ENCODE results near the gene ZFAND2B. TPM values are rescaled to one million over a fixed set of nuclear protein-coding genes. Genes with fewer than 3 reads are reported as not detected.

ZFAND2B gene
- polyA plus RNA-seq, 1 donor from 2014 or later, result 73.6 TPM

DNA sequence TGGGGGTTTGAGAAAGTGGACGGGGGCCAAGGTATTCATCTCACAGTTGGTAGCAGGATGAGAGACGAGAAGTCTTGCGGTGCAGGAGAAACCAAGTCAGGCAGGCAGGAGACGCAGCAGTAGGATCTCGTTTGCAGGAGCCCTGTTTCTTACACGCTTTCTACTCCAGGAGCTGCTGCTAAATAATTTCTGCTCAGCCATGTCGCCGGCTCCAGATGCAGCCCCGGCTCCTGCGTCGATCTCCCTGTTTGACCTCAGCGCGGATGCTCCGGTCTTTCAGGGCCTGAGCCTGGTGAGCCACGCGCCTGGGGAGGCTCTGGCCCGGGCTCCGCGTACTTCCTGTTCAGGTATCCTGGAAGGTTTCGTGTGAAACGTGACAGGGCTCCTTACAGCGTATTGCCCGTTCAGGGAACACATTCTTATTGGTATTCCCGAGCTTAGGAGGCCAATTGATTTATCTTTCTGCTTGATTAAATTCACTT lies 23.5 kb downstream of the ZFAND2B start:
- no peaks in the 10 kb centered on the region for H3K36me3 ChIP-seq (ENCODE audit: insufficient read depth, low read length)
- H3K9me2 ChIP-seq (ENCODE audit: insufficient read depth, low read length), result no peaks in the 10 kb centered on the region
- H3K79me2 ChIP-seq (replicated peaks; ENCODE audit: insufficient read depth, low read length), result peaks cover 17% of the 10 kb centered on the region
- no peaks in the 10 kb centered on the region for H3K9me3 ChIP-seq (ENCODE audit: low read length)
- H3K4me3 ChIP-seq (ENCODE audit: low read length), result peak overlapping the region; percentile 78
- TF ChIP-seq RAD21 (conservative IDR thresholded peaks at IDR 0.05), result peak; percentile 48
- TF ChIP-seq MXI1 (conservative IDR thresholded peaks at IDR 0.05; ENCODE audit: poor library complexity, severe bottlenecking), result peak; percentile 87
- no peak for TF ChIP-seq TAF1 (IDR thresholded peaks at IDR 0.05; ENCODE audit: low read depth)
- TF ChIP-seq SMC3 (conservative IDR thresholded peaks at IDR 0.05; ENCODE audit: poor library complexity), result no peak
- TF ChIP-seq EZH2 (IDR thresholded peaks at IDR 0.05; ENCODE audit: borderline replicate concordance, insufficient read depth, low read length, poor library complexity, severe bottlenecking), result no peak
- TF ChIP-seq EP300 (conservative IDR thresholded peaks at IDR 0.05; ENCODE audit: poor library complexity, severe bottlenecking), result no peak
- TF ChIP-seq REST (IDR thresholded peaks at IDR 0.05; ENCODE audit: borderline replicate concordance), result no peak
- no peak for TF ChIP-seq POLR2AphosphoS5 (IDR thresholded peaks at IDR 0.05)
- H4K20me1 ChIP-seq (ENCODE audit: insufficient read depth), result no peaks in the 10 kb centered on the region
- H3K27ac ChIP-seq (ENCODE audit: low read length), result peak overlapping the region; percentile 96
- H2AFZ ChIP-seq (ENCODE audit: low read depth, low read length), result no peak overlapping the region
- H3K9ac ChIP-seq (ENCODE audit: low read length), result peak overlapping the region; percentile 74
- no peaks in the 10 kb centered on the region for H3K27me3 ChIP-seq (ENCODE audit: insufficient read depth, low read depth, low read length)
- H3K4me2 ChIP-seq (ENCODE audit: low read length), result peak overlapping the region; percentile 76
- peaks cover 6% of the 10 kb centered on the region for H3F3A ChIP-seq (ENCODE audit: insufficient read depth, low read length, poor library complexity, severe bottlenecking)

GRCh38 chr2:219234331-219234730 lies 27.7 kb downstream of the ZFAND2B start:
- H3K79me2 ChIP-seq (replicated peaks; ENCODE audit: insufficient read depth, low read length), result peaks cover 7% of the 10 kb centered on the region
- no peaks in the 10 kb centered on the region for H3K27me3 ChIP-seq (ENCODE audit: insufficient read depth, low read depth, low read length)
- no peaks in the 10 kb centered on the region for H3K36me3 ChIP-seq (ENCODE audit: insufficient read depth, low read length)
- TF ChIP-seq, protein P1, sequence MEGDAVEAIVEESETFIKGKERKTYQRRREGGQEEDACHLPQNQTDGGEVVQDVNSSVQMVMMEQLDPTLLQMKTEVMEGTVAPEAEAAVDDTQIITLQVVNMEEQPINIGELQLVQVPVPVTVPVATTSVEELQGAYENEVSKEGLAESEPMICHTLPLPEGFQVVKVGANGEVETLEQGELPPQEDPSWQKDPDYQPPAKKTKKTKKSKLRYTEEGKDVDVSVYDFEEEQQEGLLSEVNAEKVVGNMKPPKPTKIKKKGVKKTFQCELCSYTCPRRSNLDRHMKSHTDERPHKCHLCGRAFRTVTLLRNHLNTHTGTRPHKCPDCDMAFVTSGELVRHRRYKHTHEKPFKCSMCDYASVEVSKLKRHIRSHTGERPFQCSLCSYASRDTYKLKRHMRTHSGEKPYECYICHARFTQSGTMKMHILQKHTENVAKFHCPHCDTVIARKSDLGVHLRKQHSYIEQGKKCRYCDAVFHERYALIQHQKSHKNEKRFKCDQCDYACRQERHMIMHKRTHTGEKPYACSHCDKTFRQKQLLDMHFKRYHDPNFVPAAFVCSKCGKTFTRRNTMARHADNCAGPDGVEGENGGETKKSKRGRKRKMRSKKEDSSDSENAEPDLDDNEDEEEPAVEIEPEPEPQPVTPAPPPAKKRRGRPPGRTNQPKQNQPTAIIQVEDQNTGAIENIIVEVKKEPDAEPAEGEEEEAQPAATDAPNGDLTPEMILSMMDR (IDR thresholded peaks at IDR 0.05; ENCODE audit: poor library complexity, severe bottlenecking), result no peak
- TF ChIP-seq EZH2 (IDR thresholded peaks at IDR 0.05; ENCODE audit: borderline replicate concordance, insufficient read depth, low read length, poor library complexity, severe bottlenecking), result no peak
- TF ChIP-seq POLR2AphosphoS5 (IDR thresholded peaks at IDR 0.05), result no peak
- no peak for TF ChIP-seq MXI1 (conservative IDR thresholded peaks at IDR 0.05; ENCODE audit: poor library complexity, severe bottlenecking)
- no peak for TF ChIP-seq TAF1 (IDR thresholded peaks at IDR 0.05; ENCODE audit: low read depth)
- no peak for TF ChIP-seq EP300 (conservative IDR thresholded peaks at IDR 0.05; ENCODE audit: poor library complexity, severe bottlenecking)
- no peak for TF ChIP-seq REST (IDR thresholded peaks at IDR 0.05; ENCODE audit: borderline replicate concordance)
- TF ChIP-seq SMC3 (conservative IDR thresholded peaks at IDR 0.05; ENCODE audit: poor library complexity), result no peak
- TF ChIP-seq RAD21 (conservative IDR thresholded peaks at IDR 0.05), result no peak
- peaks cover 6% of the 10 kb centered on the region for H3F3A ChIP-seq (ENCODE audit: insufficient read depth, low read length, poor library complexity, severe bottlenecking)
- no peaks in the 10 kb centered on the region for H3K9me3 ChIP-seq (ENCODE audit: low read length)
- H2AFZ ChIP-seq (ENCODE audit: low read depth, low read length), result no peak overlapping the region
- H3K9me2 ChIP-seq (ENCODE audit: insufficient read depth, low read length), result no peaks in the 10 kb centered on the region
- no peak overlapping the region for H3K4me3 ChIP-seq (ENCODE audit: low read length)
- H3K4me2 ChIP-seq (ENCODE audit: low read length), result no peak overlapping the region
- H4K20me1 ChIP-seq (ENCODE audit: insufficient read depth), result no peaks in the 10 kb centered on the region
- H3K9ac ChIP-seq (ENCODE audit: low read length), result no peak overlapping the region
- H3K27ac ChIP-seq (ENCODE audit: low read length), result no peak overlapping the region
